ENCODE data around the gene LRRK1.

GRCh38 chr15:101028772-101029438 lies 109.7 kb downstream of the LRRK1 start:
- no peak for TF ChIP-seq POLR2A (IDR thresholded peaks at IDR 0.05; ENCODE audit: low read depth, low read length)
- TF ChIP-seq CTCF (conservative IDR thresholded peaks at IDR 0.05; ENCODE audit: low read depth, low read length), result no peak
- no peak for TF ChIP-seq NFE2L2 (IDR thresholded peaks at IDR 0.05; ENCODE audit: low read depth, low read length)
- TF ChIP-seq CHD1 (IDR thresholded peaks at IDR 0.05; ENCODE audit: low read depth, low read length), result no peak
- no peak for TF ChIP-seq MAZ (IDR thresholded peaks at IDR 0.05; ENCODE audit: borderline replicate concordance, low read depth, low read length)
- no peak for TF ChIP-seq SMC3 (IDR thresholded peaks at IDR 0.05; ENCODE audit: low read depth, low read length)
- no peak for TF ChIP-seq MXI1 (IDR thresholded peaks at IDR 0.05; ENCODE audit: borderline replicate concordance, low read depth, low read length)
- no peak for TF ChIP-seq FOS (IDR thresholded peaks at IDR 0.05; ENCODE audit: low read depth, low read length)
- no peak for TF ChIP-seq ELK1 (IDR thresholded peaks at IDR 0.05; ENCODE audit: borderline replicate concordance, low read depth, low read length)
- TF ChIP-seq RCOR1 (IDR thresholded peaks at IDR 0.05; ENCODE audit: insufficient replicate concordance, low read length), result no peak
- TF ChIP-seq CEBPB (IDR thresholded peaks at IDR 0.05; ENCODE audit: low read depth, low read length), result no peak
- no peak for TF ChIP-seq RFX5 (IDR thresholded peaks at IDR 0.05; ENCODE audit: low read depth, low read length)
- TF ChIP-seq USF2 (IDR thresholded peaks at IDR 0.05; ENCODE audit: low read depth, low read length), result no peak
